NT2/D1 (cell line): ENCODE measurements around the gene NR3C2.

ENCODE experiments used
- YY1 ChIP-seq: IDR thresholded peaks from 2 replicates; pipeline ENCODE4 v1.6.1; 2011; ENCODE audit not compliant: insufficient read length, insufficient read depth
- ZNF274 ChIP-seq: IDR thresholded peaks from 2 replicates; pipeline ENCODE4 v1.6.1; 2011; ENCODE audit warnings: mild to moderate bottlenecking, low read depth, low read length

DNA sequence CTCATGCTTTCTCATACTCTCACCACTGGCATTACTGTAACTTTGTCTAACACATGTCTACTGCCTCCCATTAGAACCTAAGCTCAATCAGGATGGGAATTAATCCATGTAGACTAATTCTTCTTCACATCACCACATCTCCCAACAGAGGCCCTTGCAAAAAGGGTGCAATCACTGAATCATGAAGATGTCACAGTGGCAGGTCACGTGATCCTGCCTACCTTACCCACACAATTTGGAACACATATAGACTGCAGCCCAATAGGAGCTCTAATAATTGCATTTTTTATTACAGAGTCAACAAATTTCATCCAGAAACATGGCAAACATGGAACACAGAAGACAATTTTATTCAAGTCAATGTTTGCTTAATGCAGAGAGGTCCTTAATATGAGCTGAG, 146.6 kb downstream of the NR3C2 start:
- TF ChIP-seq ZNF274 (no peak), YY1 (no peak)
